Astrocyte of the cerebellum (primary cell): Measurements from ENCODE around the gene BEAN1.

Experiments
- DNase-seq: peaks from one replicate; pipeline ENCODE4 v3.0.0-alpha.2; 2011; ENCODE audit warnings: low read depth
- H3K4me3 ChIP-seq: 2 replicates; pipeline ENCODE4 v1.5.1; 2011; ENCODE audit warnings: mild to moderate bottlenecking, low read depth, low read length, moderate library complexity
- CTCF ChIP-seq: IDR thresholded peaks from 2 replicates; pipeline ENCODE4 v1.5.1; 2012; ENCODE audit warnings: low read length, low read depth, moderate library complexity, mild to moderate bottlenecking; ENCODE audit errors: missing control alignments
- in situ Hi-C: cut with HindIII; loops from 2 replicates; pipeline ENCODE4 v1.10.0; 2017; ENCODE audit warnings: low sequenced_read_pairs

Gene BEAN1

GRCh38 chr16:66473051-66473571 is 46.0 kb downstream of the BEAN1 start:
- no peak for TF ChIP-seq CTCF
- H3K4me3 ChIP-seq = no peak overlapping the region
- in situ Hi-C loops = no loop called here
- DNase-seq = no peak

- in situ Hi-C loops = no loop called here
- no peak overlapping the region for H3K4me3 ChIP-seq
- TF ChIP-seq CTCF = no peak
- no peak for DNase-seq
Measured at GRCh38 chr16:66473654-66474519, 46.8 kb downstream of the BEAN1 start.

- no peak overlapping the region for H3K4me3 ChIP-seq
- no peak for TF ChIP-seq CTCF
- DNase-seq = no peak
- in situ Hi-C loops = no loop called here
Measured at GRCh38 chr16:66474750-66475199, 47.7 kb downstream of the BEAN1 start.

GRCh38 chr16:66475232-66475631 is 48.1 kb downstream of the BEAN1 start:
- no peak for DNase-seq
- no peak overlapping the region for H3K4me3 ChIP-seq
- TF ChIP-seq CTCF = no peak
- in situ Hi-C loops = no loop called here

- no peak overlapping the region for H3K4me3 ChIP-seq
- no peak for TF ChIP-seq CTCF
- no peak for DNase-seq
- in situ Hi-C loops = no loop called here
Measured at GRCh38 chr16:66476328-66477027, 49.4 kb downstream of the BEAN1 start.

GRCh38 chr16:66477028-66477515 is 50.0 kb downstream of the BEAN1 start:
- in situ Hi-C loops = no loop called here
- DNase-seq = no peak
- TF ChIP-seq CTCF = no peak
- H3K4me3 ChIP-seq = no peak overlapping the region
